ENCODE measurements around the gene BTBD19.
"Not testable (repeated sequence)": the region's sequence is repeated elsewhere in the genome, so short reads cannot be mapped to it uniquely, and the experiment has no call there.

The BTBD19 gene

DNA sequence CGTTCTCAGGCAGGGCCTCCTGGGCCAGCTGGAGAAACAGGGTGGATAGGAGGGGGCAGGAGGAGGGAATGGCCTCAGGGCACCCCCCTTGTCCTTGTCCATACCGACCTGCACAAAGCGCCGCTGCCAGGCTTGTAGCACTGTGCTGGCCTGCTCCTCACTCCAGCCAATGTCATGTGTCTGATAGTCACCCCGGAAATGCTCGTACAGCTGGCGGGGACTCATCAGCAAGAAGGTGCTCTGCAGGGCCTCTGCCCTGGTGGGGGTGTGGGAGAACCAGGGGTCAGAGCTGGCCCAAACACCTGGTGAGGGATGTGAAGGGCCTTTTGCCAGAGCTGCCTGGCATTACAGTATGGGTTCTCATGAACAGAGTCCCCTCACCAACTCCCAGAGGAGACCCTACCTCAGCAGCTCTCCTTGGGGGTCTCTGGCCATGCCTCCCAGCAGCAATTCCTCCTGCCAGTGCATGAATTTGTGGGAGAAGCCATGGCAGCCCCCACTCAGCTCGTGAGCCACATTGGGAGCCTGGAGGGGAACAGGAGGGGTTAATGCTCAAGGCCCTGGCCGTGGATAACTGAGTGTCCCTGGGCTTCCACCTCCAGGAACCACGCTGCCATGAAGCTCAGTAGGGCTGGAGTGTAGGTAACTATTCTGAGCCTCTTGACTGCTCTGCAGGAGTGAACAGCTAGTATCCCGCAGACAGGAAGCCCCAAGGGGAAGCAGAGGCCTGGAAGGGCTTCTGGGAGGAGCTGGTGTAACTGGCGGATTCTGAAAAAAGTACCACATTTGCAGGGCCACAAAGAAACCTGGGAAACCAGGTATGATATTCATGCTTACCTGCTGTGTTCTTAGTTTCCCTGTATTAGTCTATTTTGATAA, 21.4 kb downstream of the BTBD19 start:
- DNase-seq = no peak

DNA sequence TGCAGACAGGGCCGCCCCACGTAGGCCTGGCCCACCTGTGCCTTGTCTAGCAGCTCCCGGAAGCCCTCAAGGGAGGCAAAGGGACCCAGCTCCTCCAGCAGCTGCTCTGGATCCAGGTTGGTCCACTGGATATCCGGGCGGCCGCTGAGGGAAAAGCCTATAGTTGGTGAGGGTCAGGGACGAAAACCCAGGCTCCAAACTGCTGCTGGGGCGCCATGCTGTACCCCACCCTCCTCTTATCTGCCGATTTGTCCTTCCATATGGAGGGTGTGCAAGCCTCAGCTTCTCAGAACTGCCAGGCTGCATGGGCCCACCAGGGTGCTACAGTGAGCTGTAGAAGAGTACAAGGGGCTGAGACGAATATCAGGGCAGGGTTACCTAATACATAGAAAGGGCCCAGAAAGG, 22.6 kb downstream of the BTBD19 start:
- no peak for DNase-seq

DNA sequence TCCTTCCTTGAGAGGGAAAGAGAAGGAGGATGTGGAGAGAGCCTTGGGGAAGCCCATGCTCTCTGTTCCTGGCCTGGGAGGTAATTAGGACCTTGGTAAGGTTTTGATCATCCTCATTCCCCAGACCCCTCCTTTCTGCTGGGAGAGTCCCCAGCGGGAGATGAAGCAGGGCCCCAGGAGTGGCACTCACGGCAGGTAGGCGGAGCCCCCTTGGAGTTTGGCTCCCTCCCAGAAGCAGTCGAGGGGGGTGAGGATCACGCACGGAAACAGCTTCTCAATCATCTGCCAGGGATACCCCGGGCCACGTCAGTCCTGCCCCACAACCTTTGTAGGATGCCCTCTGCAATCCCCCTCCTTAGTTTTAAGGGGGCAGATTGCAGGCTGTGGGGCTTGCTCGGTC, 23.2 kb downstream of the BTBD19 start:
- no peak for DNase-seq

DNA sequence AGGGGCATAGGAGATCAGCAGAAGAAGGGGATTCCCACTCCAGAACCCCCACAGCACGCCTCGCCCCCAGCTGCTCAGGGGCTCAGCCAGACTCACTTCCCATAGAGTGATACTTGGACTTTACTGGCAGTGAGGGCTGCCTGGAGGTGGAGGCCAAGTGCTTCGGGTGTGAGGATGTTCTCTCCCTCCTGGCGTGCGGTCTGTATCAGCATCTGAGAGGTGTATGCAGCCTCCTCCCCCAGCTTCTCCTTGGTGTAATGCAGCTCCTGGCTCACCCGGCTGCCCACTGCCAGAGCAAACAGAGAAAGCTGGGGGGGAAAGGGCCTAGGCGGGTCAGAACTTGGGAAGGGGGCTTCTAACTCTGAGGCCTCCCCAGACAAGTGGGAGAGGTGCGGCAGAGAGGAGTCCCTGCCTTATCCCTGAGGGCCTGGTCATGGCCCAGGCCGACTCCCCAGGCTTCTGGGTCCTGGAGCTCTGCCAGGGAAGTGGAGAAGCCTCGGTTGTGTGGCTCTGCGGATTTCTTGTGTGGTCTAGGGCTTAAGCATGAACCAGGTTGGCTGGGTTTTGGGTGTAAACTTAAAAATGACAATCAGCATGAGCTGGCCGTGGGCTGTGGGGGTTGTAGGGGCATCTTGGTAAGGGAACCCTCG, 23.9 kb downstream of the BTBD19 start:
- no peak for DNase-seq

DNA sequence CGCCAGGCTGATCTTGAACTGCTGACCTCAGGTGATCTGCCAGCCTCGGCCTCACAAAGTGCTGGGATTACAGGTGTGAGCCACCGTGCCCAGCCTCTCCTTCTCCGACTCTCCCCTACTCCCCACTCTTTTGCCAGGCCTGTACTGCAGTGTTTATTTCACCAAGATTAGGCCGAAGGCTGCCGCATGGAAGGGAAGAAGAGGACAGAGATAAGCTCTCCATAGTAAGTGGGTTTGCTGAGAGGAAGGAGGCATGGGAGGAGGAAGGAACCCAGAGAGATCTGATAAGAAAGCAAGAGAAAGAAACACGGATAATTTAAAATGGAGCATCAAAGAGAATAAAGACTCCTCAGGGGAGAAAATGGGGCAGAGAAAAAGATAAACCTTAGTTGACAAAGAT, 26.0 kb downstream of the BTBD19 start:
- no peak for DNase-seq

DNA sequence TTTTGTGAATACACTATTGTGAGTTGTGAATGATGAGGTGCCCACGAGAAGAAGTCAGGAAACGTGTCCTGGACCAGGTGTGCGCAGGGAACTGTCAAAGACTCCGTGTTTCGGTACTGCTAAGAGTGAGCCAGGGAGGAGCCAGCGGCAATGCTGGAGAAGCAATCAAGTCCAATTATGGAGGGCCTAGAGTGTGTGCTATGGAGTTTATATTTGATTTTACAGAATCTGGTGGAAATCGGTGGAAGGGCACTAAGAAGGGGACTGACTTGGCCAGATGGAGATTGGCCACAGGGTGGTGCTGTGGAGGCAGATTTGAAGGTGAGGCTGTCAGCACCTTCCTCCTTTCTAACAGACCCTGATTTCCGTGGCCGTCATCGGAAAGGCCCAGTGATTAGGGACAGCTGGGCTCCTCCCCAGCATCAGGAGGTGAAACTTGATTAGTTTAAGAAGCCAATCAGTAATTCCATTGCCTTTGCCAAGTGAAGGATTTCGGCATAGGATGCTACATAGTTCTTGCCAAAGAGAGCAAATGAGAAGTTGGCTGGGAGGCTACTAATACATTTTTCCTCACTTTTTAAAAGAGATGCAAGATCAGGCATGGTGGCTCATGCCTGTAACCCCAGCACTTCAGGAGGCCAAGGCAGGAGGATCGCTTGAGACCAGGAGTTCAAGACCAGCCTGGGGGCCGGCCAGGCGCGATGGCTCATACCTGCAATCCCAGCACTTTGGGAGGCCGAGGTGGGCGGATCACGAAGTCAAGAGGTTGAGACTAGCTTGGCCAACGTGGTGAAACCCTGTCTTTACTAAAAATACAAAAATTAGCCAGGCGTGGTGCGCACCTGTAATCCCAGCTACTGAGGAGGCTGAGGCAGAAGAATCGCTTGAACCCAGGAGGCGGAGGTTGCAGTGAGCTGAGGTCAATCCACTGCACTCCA, 27.7 kb downstream of the BTBD19 start:
- DNase-seq = peak; percentile 89

DNA sequence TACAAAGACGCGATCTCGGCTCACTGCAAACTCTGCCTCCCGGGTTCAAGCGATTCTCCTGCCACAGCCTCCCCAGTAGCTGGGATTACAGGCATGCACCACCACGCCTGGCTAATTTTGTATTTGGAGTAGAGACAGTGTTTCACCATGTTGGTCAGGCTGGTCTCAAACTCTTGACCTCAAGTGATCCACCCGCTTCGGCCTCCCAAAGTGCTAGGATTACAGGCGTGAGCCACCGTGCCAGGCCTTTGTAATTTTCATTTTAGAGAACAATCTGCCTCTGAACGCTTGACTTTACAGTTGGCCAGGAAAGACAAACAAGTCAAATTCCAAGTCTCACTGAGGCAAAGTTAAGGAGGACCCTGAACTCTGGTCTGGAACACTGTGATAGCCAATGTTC, 30.0 kb downstream of the BTBD19 start:
- DNase-seq = not testable (repeated sequence)

DNA sequence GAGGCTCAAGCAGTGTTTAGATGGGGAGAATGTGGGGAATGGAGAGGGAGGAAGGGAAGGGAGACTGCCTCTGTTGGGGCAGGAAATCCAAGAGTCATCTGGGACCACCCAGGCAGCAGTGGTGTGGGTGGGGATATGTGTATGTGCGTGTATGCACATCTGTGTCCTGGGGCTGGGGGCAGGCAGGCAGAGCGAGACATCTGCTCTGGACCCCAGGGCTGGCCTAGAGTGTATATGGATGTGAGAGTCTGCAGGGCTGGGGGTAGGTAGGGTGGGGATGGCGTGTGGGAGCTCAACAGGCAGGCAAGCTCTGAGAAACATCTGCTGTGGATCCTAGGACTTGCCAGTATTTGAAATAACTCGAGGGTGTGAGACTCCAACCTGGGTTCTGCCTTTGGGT, 31.3 kb downstream of the BTBD19 start:
- no peak for DNase-seq

DNA sequence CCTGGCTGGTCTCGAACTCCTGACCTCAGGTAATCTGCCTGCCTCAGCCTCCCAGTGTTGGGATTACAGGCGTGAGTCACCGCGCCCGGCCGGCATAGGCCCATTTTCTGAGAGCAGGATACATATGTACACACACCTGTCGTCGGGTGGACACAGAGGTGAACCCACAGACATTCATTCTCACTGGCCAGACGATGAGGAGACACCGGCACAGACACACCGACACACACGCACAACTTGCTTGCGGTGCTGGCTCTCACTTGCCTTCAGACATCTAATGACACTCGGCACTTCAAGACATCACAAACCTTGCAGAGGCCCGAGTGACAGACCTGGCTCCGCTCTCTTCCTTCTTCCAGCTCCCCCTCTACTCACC, 34.2 kb downstream of the BTBD19 start:
- no peak for DNase-seq

DNA sequence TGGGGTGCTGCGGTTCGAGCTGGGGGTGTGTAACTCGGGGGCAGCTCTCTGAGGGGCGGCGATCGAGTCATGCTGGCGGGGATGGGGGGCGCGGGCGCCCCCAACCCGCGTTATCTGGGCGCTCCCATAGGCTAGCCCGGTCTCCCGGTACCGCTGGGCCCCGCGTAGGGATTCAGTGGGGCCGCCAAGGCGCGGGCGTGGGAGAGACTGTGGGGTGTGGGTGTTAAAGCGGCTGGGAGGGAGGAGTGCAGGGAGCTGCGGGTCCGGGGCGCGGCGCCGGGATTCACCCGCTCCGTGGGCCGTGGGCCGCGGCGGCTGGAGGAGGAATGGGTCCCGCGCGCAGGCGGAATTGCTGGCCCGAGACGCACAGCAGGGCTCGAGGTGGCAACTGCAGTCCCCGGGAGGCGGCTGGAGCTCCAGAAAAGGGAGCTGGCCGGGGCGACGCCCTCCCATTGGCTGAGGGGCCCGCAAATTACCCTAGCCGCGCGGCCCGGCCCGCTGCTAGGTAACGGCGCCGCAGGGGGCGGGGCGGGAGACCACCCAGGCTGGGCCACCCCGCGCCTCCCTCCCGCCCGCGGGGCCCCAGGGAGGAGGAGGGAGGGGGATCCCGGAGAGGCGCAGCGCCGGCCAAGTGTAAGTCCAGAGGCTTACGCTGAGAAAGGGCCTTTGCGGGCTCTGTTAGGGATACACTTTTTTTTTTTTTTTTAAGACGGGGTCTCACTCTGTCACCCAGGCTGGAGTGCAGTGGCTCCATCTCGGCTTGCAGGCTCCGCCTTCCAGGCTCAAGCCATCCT, 34.7 kb downstream of the BTBD19 start, which contains the start of gene PTCH2:
Gene PTCH2 (minus strand): TSS at position 392 of the 794 bp plus-strand sequence. CDS start 321 bp downstream, at position 71.
- no peak for DNase-seq

DNA sequence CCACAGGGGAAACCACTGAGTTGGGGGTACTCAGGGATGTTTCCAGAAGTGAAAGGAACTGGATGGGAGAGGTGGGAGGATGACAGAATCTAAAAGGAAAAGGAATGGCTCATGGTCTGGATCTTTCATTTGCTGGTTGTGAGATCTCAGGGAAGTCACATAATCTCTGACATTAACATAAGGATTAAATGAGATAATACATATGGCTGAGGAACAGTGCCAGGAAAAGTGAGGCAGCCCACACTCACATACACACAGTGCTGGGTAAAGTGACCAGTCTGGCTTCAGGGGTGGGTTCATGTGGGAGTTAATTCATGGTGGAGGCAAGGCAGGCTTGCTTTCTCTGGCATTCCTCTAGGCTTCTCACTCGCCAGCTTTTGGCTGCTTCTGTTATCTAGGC, 38.7 kb downstream of the BTBD19 start:
- DNase-seq = no peak

DNA sequence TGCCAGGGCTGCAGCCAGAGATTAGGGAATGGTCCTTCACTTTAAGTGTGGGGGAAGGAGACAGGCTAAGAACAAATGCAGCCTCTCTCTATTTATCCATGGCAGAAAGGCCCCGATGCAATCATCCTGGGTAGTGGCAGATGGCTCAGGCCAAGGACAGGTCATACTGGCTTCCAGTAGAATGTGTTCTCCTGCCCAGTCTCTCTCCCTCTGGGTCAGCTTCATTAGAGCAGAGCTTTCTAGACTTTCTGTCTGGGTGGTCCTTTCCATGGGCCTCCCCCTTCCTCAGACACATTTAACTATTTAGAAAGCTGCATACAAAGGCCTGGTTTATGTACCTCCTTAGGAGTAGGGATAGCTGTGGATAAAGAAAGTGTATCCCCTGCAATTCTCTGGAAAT, 39.5 kb downstream of the BTBD19 start:
- DNase-seq = no peak

DNA sequence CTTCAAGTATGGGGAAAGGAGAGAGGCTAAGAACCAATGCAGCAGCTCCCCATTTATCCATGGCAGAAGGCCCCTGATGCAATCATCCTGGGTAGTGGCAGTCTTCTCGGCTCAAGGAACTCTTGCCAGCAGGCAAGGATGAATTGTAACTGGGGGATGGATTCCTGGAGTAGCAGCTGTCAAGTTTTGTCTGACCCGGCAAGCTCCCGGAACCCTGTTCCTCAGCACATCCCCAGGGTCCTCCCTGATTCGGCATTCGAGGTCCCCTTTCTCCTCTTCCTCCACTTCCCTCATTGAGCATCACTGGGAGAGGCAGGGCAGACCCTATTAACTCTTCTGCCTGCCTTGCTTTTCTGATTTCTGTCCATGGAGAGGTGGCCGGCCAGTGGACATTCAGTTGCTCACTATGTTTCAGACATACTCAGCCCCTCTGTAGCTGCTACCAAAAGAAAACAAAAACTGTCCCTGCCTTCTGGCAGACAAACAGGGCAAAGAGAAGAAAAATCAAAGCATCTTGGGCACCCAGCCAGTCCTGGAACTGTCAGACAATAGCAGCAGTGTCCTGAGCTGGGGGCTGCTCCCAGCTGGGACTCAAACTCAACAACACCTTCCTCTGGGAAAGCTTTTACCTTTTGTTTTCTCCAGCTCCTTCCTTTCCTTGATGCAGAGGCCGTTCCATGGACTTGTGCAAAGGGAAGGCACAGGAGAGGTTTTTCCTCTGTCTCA, 40.3 kb downstream of the BTBD19 start:
- DNase-seq = no peak

DNA sequence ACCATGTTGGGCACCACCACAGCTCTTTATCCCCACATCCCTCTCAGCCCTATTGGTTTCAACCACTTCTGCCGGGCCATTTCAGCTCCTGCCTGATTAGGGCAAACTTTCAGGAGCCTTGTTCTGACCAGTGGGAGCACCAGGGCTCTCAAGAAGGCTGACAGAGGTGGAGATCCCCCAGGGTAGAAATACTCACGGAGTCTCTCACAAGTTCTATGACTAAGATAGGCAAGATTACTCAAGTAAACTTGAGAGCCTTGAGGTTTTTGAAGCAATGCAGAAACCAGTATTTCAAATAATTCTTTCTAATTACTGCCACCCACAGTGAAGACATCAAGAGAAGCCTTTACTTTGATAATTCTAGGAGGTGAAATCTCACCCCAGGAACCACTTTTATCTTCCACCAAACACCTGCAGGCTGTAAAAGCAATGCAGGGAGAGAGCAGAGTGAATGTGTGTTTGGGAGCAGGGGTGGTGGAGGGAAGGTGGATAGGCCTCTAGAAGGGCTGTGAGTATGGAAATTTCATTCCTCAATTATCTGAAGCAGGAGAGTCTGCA, 41.3 kb downstream of the BTBD19 start:
- DNase-seq = no peak

DNA sequence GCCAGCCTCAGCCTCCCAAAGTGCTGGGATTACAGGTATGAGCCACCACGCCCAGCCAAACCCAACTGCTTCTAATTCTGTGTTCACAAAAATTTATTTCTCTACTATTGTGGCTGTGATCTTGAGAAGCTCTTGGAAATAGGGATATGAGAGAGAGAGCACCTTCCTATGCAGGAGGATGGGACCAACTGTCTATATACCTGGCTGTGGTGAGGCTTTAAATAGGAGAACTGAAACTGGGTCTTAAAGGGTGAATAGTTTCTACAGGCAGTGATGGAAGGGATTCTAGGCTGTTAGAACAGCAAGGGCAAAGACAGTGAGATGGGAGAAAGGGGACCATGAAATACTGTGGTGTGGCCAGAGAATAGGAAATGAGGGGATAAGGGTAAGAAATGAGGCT, 43.0 kb downstream of the BTBD19 start:
- no peak for DNase-seq

DNA sequence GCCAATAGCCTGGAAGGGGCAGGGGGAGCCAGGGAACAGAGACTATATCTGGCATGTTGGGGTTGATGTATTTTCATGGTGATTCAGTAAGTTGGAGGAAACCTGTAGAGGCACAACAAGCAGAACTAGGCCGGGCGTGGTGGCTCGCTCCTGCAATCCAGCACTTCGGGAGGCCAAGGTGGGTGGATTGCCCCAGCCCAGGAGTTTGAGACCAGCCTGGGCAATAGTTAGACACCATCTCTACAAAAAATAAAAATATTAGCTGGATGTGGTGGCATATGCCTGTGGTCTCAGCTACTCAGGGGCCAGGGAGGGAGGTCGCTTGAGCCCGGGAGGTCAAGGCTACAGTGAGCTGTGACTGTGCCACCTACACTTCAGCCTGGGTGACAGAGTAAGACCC, 44.9 kb downstream of the BTBD19 start:
- DNase-seq = no peak

DNA sequence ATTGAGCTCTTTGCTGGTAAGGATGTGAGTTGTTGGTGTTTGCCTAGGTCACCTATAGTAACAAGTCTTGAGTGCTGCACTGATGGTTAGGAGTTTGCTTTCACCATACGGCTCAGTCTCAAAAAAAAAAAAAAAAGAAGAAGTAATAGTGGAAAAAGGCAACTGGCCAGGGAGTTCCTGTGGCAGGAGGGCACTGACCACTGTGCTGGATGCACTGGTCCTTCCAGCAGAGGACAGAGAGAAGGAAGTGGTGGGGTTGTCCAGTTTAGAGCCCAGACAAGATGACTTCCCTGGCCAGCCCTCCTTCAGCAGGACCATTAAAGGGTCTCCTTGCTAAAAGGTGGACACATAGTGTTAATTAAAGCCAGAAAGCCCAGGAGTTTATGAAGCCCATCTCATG, 46.6 kb downstream of the BTBD19 start:
- DNase-seq = no peak

DNA sequence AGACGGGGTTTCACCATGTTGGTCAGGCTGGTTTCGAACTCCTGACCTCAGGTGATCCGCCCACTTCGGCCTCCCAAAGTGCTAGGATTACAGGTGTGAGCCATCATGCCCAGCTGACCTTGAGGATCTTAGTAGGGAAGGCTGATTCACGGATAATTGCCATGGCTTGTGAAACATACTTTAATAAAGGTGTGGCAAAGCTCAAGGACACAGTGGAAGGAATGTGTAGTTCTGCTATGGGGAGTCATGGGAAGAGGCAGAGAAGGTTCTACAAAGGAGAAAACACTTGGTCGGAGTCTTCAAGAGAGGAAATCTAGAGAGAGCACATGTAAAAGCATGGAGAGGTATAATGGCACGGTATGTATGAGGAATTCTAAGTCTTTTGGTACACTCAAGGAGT, 47.4 kb downstream of the BTBD19 start:
- no peak for DNase-seq

DNA sequence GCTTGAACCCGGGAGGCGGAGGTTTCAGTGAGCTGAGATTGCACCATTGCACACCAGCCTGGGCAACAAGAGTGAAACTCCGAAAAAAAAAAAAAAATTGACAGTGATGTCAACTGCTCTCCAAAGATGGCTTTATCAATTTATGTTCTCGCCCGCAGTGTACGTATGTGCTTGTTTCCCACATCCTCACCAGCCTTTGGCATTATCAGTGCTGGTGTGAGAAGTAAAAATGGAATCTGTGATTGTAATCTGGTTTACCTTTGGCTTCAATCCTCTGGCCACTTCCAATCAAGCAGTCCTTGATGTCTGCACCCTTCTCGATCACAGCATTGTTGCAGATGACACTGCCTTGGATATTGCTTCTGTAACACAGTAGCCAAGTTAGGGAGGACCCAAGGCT, 49.1 kb downstream of the BTBD19 start:
- no peak for DNase-seq

DNA sequence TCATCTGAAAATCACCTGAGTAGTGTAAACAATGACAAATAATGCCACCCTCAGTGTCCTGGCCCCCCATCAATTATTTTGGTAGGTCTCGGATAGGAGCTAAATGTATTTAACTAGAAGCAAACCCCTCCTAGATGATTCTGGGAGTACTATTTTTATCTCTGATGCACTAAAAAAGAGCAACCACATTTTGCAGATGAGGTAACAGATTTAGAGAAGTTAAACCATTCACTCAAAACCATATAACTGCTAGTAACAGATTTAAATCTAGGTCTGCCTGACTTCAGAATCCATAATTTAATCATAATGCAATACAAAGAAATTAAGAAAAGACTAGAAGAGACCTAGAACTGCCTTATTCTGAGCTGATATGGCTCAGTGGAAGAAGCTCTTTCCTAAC, 52.0 kb downstream of the BTBD19 start:
- no peak for DNase-seq

DNA sequence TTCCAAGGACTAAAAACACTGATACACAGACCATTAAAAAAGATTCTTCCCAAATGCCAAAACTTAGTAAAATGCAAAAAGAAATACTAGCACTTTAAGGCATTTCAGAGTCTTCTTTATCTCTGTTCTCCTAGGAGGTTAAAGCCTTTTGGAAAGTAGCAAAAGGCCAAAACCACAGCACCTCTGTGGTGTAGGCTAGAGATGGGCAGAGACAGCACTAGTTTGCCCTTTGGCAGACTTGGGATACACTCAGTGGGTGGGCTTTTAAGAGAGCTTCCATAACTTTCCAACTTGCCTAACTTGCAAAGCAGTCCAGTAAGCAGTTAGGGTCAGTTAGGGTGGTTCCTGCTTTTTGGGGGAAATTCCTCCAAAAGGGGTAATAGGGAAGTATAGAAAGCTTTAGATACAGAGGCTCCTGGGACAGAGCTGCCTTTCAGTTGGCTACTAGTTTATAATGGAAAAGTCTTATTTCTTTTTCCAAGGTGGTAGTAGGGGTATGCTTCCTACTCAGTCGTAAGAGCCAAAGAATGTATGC, 52.6 kb downstream of the BTBD19 start:
- DNase-seq = no peak
